ENCODE results near the gene ABLIM2.

Gene ABLIM2

GRCh38 chr4:8019396-8020365 is 138.9 kb downstream of the ABLIM2 start:
- DNase-seq, result no peak

GRCh38 chr4:8016527-8016926 is 142.1 kb downstream of the ABLIM2 start:
- DNase-seq, result no peak

- peak; percentile 22 to 49 for DNase-seq
Measured at GRCh38 chr4:8015512-8015911, 143.1 kb downstream of the ABLIM2 start.

GRCh38 chr4:8013976-8014726 is 144.5 kb downstream of the ABLIM2 start:
- peak in 1 of 2 experiments; percentile 27 for DNase-seq

- DNase-seq, result no peak
Measured at GRCh38 chr4:8012517-8012916, 146.1 kb downstream of the ABLIM2 start.

GRCh38 chr4:8010618-8011017 is 148.0 kb downstream of the ABLIM2 start:
- DNase-seq, result peak; percentile 98 to 100

- peak; percentile 43 to 77 for DNase-seq
Measured at GRCh38 chr4:8009710-8010511, 148.7 kb downstream of the ABLIM2 start.

GRCh38 chr4:8009097-8009496 is 149.5 kb downstream of the ABLIM2 start:
- no peak for DNase-seq

- DNase-seq, result no peak
Measured at GRCh38 chr4:8008391-8008790, 150.2 kb downstream of the ABLIM2 start.

- DNase-seq, result no peak
Measured at GRCh38 chr4:8007581-8007980, 151.0 kb downstream of the ABLIM2 start.

- no peak for DNase-seq
Measured at GRCh38 chr4:8006471-8006870, 152.1 kb downstream of the ABLIM2 start.

GRCh38 chr4:8005814-8006215 is 152.8 kb downstream of the ABLIM2 start:
- DNase-seq, result no peak

GRCh38 chr4:8005033-8005808 is 153.4 kb downstream of the ABLIM2 start:
- no peak for DNase-seq

GRCh38 chr4:8004066-8004465 is 154.5 kb downstream of the ABLIM2 start:
- DNase-seq, result no peak

- no peak for DNase-seq
Measured at GRCh38 chr4:8002525-8003309, 155.9 kb downstream of the ABLIM2 start.

- no peak for DNase-seq
Measured at GRCh38 chr4:8001564-8002355, 156.9 kb downstream of the ABLIM2 start.

- peak; percentile 10 to 22 for DNase-seq
Measured at GRCh38 chr4:8000721-8001491, 157.7 kb downstream of the ABLIM2 start.

GRCh38 chr4:8000247-8000646 is 158.4 kb downstream of the ABLIM2 start:
- no peak for DNase-seq

GRCh38 chr4:7999695-8000094 is 158.9 kb downstream of the ABLIM2 start:
- no peak for DNase-seq

GRCh38 chr4:7999279-7999678 is 159.3 kb downstream of the ABLIM2 start:
- no peak for DNase-seq
